OCI-LY3 (cell line): ENCODE measurements around the gene CPXM2.

Experiments
- H2AFZ ChIP-seq: fragments of 200-600, 300-600 bp; shearing (Covaris generic); 2 replicates; pipeline ENCODE4 v1.6.0; 2014; ENCODE audit warnings: antibody characterized with exemption, low read depth, low read length
- H3K27ac ChIP-seq: fragments of 200-600, 300-600 bp; sonication (generic); 2 replicates; pipeline ENCODE4 v1.5.1; 2014; ENCODE audit warnings: mild to moderate bottlenecking, low read length, moderate library complexity, mixed read lengths
- H3K27me3 ChIP-seq: fragments of 200-600, 300-600 bp; sonication (generic); 2 replicates; pipeline ENCODE4 v1.6.1; 2014; ENCODE audit warnings: low read depth, low read length, mixed read lengths
- H3K36me3 ChIP-seq: fragments of 200-600, 300-600 bp; sonication (generic); replicated peaks from 2 replicates; pipeline ENCODE3; 2014; ENCODE audit warnings: low read depth, low read length, mixed read lengths
- H3K4me1 ChIP-seq: fragments of 300-600, 200-600 bp; sonication (generic); 2 replicates; pipeline ENCODE4 v1.6.1; 2014; ENCODE audit warnings: low read length, mixed read lengths
- H3K4me2 ChIP-seq: fragments of 200-600, 300-600 bp; sonication (generic); 2 replicates; pipeline ENCODE4 v1.6.1; 2014; ENCODE audit warnings: low read length, mixed read lengths
- H3K4me3 ChIP-seq: fragments of 300-600, 200-600 bp; sonication (generic); 2 replicates; pipeline ENCODE4 v1.5.1; 2014; ENCODE audit warnings: antibody characterized with exemption, mild to moderate bottlenecking, low read length, moderate library complexity
- H3K79me2 ChIP-seq: fragments of 300-600, 200-600 bp; shearing (Covaris generic); 2 replicates; pipeline ENCODE4 v1.6.1; 2014; ENCODE audit warnings: mild to moderate bottlenecking, low read length, mixed read lengths
- H3K9ac ChIP-seq: fragments of 300-600, 200-600 bp; shearing (Covaris generic); 2 replicates; pipeline ENCODE4 v1.6.0; 2014; ENCODE audit warnings: mild to moderate bottlenecking, low read length, moderate library complexity
- H3K9me3 ChIP-seq: fragments of 200-600, 300-600 bp; shearing (Covaris generic); 2 replicates; pipeline ENCODE4 v1.6.1; 2014; ENCODE audit warnings: low read length, mixed read lengths; ENCODE audit not compliant: insufficient read depth
- H4K20me1 ChIP-seq: fragments of 200-600, 300-600 bp; sonication (generic); 2 replicates; pipeline ENCODE4 v1.6.1; 2016; ENCODE audit warnings: low read length, mixed read lengths; ENCODE audit not compliant: insufficient read depth
- CTCF ChIP-seq: fragments of 200-600, 300-600 bp; sonication (generic); IDR thresholded peaks from 2 replicates; pipeline ENCODE4 v1.5.1; 2014; ENCODE audit warnings: antibody characterized with exemption, low read length, low read depth
- EZH2phosphoT487 ChIP-seq: fragments of 200-600 bp; shearing (Covaris generic); IDR thresholded peaks from 2 replicates; pipeline ENCODE4 v1.6.1; 2018; ENCODE audit warnings: antibody characterized with exemption, mixed run types, low read depth

Gene CPXM2

GRCh38 chr10:123901621-123902020 lies 10.0 kb upstream of the CPXM2 start:
- Histone ChIP-seq H3K27ac (no peak overlapping the region), H3K79me2 (no peaks in the 10 kb centered on the region), H3K4me2 (no peak overlapping the region), H4K20me1 (no peaks in the 10 kb centered on the region), H2AFZ (no peak overlapping the region), H3K9me3 (no peaks in the 10 kb centered on the region), H3K4me3 (no peak overlapping the region), H3K9ac (no peak overlapping the region), H3K27me3 (no peaks in the 10 kb centered on the region), H3K4me1 (no peaks in the 10 kb centered on the region), H3K36me3 (no peaks in the 10 kb centered on the region)
- TF ChIP-seq CTCF (no peak), EZH2phosphoT487 (no peak)

DNA sequence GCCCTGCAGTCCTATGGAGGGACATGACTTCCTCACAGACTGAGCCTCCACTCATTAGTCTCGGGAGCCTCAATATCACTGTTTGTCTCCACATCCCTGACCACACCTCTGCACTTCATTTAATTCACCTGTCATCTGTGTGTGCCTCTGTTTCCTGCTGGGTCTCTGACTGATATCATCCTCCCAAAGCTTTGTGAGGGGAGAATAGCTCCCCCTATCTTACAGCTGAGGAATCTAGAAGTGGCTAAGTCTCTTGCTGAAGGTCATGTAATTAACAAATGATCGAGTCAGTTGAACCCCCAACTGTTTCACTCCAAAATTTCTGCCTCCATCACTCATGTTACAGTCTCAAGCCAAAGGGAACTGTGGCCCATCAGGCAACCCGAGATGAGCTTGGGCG lies 5.5 kb upstream of the CPXM2 start:
- Histone ChIP-seq H3K4me3 (no peak overlapping the region), H3K79me2 (no peaks in the 10 kb centered on the region), H3K4me1 (no peaks in the 10 kb centered on the region), H3K27me3 (no peaks in the 10 kb centered on the region; the same call in 1 of the 2 replicates), H3K4me2 (no peak overlapping the region), H3K9me3 (no peaks in the 10 kb centered on the region), H3K9ac (no peak overlapping the region), H3K36me3 (no peaks in the 10 kb centered on the region), H3K27ac (no peak overlapping the region), H4K20me1 (no peaks in the 10 kb centered on the region), H2AFZ (no peak overlapping the region)
- TF ChIP-seq CTCF (peak; percentile 28; the same call in 1 of the 2 replicates), EZH2phosphoT487 (no peak)

DNA sequence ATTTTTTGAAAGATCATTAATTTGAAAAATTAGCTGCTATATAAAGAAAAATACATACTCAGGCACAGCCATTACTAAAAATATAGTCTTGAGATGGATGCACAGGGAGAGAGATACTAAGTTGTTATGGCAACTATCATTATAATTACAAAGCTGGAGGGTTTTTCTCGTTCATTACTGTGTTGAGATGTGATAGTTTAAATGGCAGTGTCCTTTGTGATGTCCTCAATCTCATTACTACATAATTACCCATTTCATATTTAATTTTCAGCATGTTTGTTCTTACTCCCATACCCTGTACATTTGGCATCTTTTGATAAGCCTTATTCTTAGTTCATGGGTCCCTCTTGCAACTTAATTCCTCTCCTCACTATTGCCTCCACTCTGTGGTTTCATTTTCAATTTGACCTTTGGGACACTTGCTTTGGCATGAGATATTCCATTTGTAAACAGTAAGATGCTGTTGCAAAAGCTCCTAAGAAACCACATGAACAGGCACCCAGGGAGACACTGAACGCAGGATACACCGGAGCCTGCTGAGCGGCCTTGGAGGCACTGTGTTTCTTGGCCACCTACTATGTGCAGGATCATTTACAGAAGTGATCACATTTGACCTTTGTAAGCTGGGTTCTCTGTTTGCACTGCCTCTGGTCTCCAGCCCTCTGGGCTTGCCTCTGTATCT lies 4.8 kb upstream of the CPXM2 start:
- Histone ChIP-seq H3K4me2 (no peak overlapping the region), H3K36me3 (no peaks in the 10 kb centered on the region), H3K4me1 (no peaks in the 10 kb centered on the region), H3K9ac (no peak overlapping the region), H3K4me3 (no peak overlapping the region), H2AFZ (no peak overlapping the region), H4K20me1 (no peaks in the 10 kb centered on the region), H3K27me3 (no peaks in the 10 kb centered on the region; the same call in 1 of the 2 replicates), H3K27ac (no peak overlapping the region), H3K9me3 (no peaks in the 10 kb centered on the region), H3K79me2 (no peaks in the 10 kb centered on the region)
- no peak for TF ChIP-seq EZH2phosphoT487
- no peak for TF ChIP-seq CTCF

DNA sequence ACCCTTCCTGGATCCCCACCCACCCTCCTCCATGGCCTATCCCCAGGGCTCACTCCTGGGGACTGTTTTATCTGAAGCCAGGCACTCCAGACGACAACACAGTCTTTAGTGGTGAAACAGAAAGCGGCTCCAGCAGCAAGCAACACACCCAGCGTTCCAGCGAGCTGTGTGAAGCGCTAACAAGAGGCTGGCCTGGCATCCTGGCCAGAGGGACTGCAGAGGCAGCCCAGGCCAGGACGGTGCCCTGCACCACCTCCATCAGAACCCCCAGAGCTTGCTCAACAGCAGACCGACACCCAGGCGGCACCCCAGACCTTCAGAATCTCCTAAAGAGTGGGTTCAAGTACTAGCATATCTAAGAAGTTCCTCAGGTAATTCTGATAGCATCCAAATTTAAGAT lies 2.0 kb upstream of the CPXM2 start:
- H3K27me3 ChIP-seq = no peaks in the 10 kb centered on the region; the same call in 1 of the 2 replicates
- H2AFZ ChIP-seq = no peak overlapping the region
- H3K27ac ChIP-seq = no peak overlapping the region
- H3K4me1 ChIP-seq = no peaks in the 10 kb centered on the region
- H3K4me3 ChIP-seq = no peak overlapping the region
- TF ChIP-seq EZH2phosphoT487 (no peak), CTCF (no peak)
- H4K20me1 ChIP-seq = no peaks in the 10 kb centered on the region
- H3K9me3 ChIP-seq = no peaks in the 10 kb centered on the region
- H3K79me2 ChIP-seq = no peaks in the 10 kb centered on the region
- no peak overlapping the region for H3K9ac ChIP-seq
- no peaks in the 10 kb centered on the region for H3K36me3 ChIP-seq
- H3K4me2 ChIP-seq = no peak overlapping the region
